Measurements from ENCODE around the gene UNC13B.
"Not testable (repeated sequence)": the region's sequence is repeated elsewhere in the genome, so short reads cannot be mapped to it uniquely, and the experiment has no call there.

Gene UNC13B

GRCh38 chr9:35161713-35162604 is at the start of gene UNC13B:
TSS of gene UNC13B (plus strand) at chr9:35162009. CDS start at chr9:35162284, 275 bp downstream.
- DNase-seq, result peak; percentile 84

GRCh38 chr9:35112257-35113020 is 49.4 kb upstream of the UNC13B start:
- DNase-seq, result no peak

GRCh38 chr9:35114113-35114839 is 47.5 kb upstream of the UNC13B start:
- no peak for DNase-seq

GRCh38 chr9:35114840-35115628 is 46.8 kb upstream of the UNC13B start:
- DNase-seq, result no peak

GRCh38 chr9:35115680-35116538 is 45.9 kb upstream of the UNC13B start, which contains the start of gene ATOSB:
TSS of gene ATOSB (minus strand) at chr9:35115862. CDS start at chr9:35108274, 7,588 bp downstream.
- peak; percentile 95 for DNase-seq

GRCh38 chr9:35116539-35116897 is 45.3 kb upstream of the UNC13B start:
- no peak for DNase-seq

- peak; percentile 70 for DNase-seq
These were observed 44.8 kb upstream of the UNC13B start for GRCh38 chr9:35116898-35117551.

- no peak for DNase-seq
These were observed 26.9 kb upstream of the UNC13B start for GRCh38 chr9:35134920-35135319.

- no peak for DNase-seq
These were observed 25.8 kb upstream of the UNC13B start for GRCh38 chr9:35135988-35136387.

GRCh38 chr9:35136866-35137265 is 24.9 kb upstream of the UNC13B start:
- no peak for DNase-seq

- DNase-seq, result no peak
These were observed 21.7 kb upstream of the UNC13B start for GRCh38 chr9:35140093-35140492.

GRCh38 chr9:35142037-35142436 is 19.8 kb upstream of the UNC13B start:
- no peak for DNase-seq

GRCh38 chr9:35147941-35148563 is 13.8 kb upstream of the UNC13B start:
- not testable (repeated sequence) for DNase-seq

GRCh38 chr9:35152926-35153325 is 8.9 kb upstream of the UNC13B start:
- no peak for DNase-seq

GRCh38 chr9:35156781-35157180 is 5.0 kb upstream of the UNC13B start:
- DNase-seq, result no peak

GRCh38 chr9:35157836-35158235 is 4.0 kb upstream of the UNC13B start:
- not testable (repeated sequence) for DNase-seq

GRCh38 chr9:35158501-35159280 is 3.1 kb upstream of the UNC13B start:
- no peak for DNase-seq

GRCh38 chr9:35162605-35163315 is 951 bp downstream of the UNC13B start:
- DNase-seq, result no peak

- no peak for DNase-seq
These were observed 1.6 kb downstream of the UNC13B start for GRCh38 chr9:35163413-35163812.
